ENCODE results near the gene ATG9A. TPM values are rescaled to one million over a fixed set of nuclear protein-coding genes. Genes with fewer than 3 reads are reported as not detected.

Gene ATG9A
- total and polyA plus RNA-seq, 2 of the 8 experiments (the other 6 are each of a cell fraction or from before 2014, with no cell fraction given): 43.6 to 66.8 TPM

- TF ChIP-seq ATF2 (IDR thresholded peaks at IDR 0.05; ENCODE audit: low read length) (no peak), CBX5 (IDR thresholded peaks at IDR 0.05; ENCODE audit: low read depth, low read length) (no peak), BCL11A (IDR thresholded peaks at IDR 0.05; ENCODE audit: low read depth in 2 of 2, low read length in 2 of 2) (no peak), POLR2AphosphoS5 (IDR thresholded peaks at IDR 0.05; ENCODE audit: low read depth, low read length) (no peak), NANOG (IDR thresholded peaks at IDR 0.05; ENCODE audit: insufficient read depth, low read depth, low read length, poor library complexity, severe bottlenecking) (no peak), USF2 (IDR thresholded peaks at IDR 0.05; ENCODE audit: low read length) (no peak), BACH1 (IDR thresholded peaks at IDR 0.05; ENCODE audit: low read length) (no peak), MAFK (IDR thresholded peaks at IDR 0.05; ENCODE audit: low read depth, low read length) (0 out of 2 replicates have a peak, but pooled peaks have one; percentile 6), KDM1A (IDR thresholded peaks at IDR 0.05; ENCODE audit: borderline replicate concordance, low read length) (no peak), SIRT6 (IDR thresholded peaks at IDR 0.05; ENCODE audit: low read length) (no peak), SIX5 (IDR thresholded peaks at IDR 0.05; ENCODE audit: low read depth, low read length) (no peak), SP1 (IDR thresholded peaks at IDR 0.05; ENCODE audit: low read depth, low read length) (no peak), CHD1 (IDR thresholded peaks at IDR 0.05; ENCODE audit: low read depth, low read length) (no peak), NRF1 (IDR thresholded peaks at IDR 0.05; ENCODE audit: low read depth, low read length) (no peak), E2F6 (IDR thresholded peaks at IDR 0.05) (no peak), FOSL1 (IDR thresholded peaks at IDR 0.05; ENCODE audit: insufficient read depth, low read depth, low read length) (no peak), RBBP5 (IDR thresholded peaks at IDR 0.05; ENCODE audit: borderline replicate concordance, low read depth, low read length) (peak; percentile 62; the same call in 1 of the 2 replicates), CEBPB (IDR thresholded peaks at IDR 0.05; ENCODE audit: low read depth, low read length) (no peak), MAX (IDR thresholded peaks at IDR 0.05) (0 out of 2 replicates have a peak, but pooled peaks have one; percentile 11), SUZ12 (IDR thresholded peaks at IDR 0.05; ENCODE audit: low read length) (no peak)
Measured at GRCh38 chr2:219277703-219278654, 48.5 kb upstream of the ATG9A start (continued).
